Measurements from ENCODE around the gene LILRA2. TPM values are rescaled to one million over a fixed set of nuclear protein-coding genes. Genes with fewer than 3 reads are reported as not detected.

LILRA2 gene
- total RNA-seq, 1 experiment from 2014 or later, result not detected

Other genes with a start within 250 kb of the LILRA2 start
- gene LILRA4, start 234.6 kb upstream of the LILRA2 start, total RNA-seq (2014; rRNA removed; shearing (Covaris generic)), result not detected in 2 replicates
- not detected in 2 replicates for gene LAIR1, start 208.9 kb upstream of the LILRA2 start, total RNA-seq (2014; rRNA removed; shearing (Covaris generic))
- gene TTYH1, start 158.3 kb upstream of the LILRA2 start, total RNA-seq (2014; rRNA removed; shearing (Covaris generic)), result not detected in 2 replicates
- 13.6 and 14.8 TPM in 2 replicates for gene LENG8, start 124.6 kb upstream of the LILRA2 start, total RNA-seq (2014; rRNA removed; shearing (Covaris generic))
- gene LENG9, start 110.0 kb upstream of the LILRA2 start, total RNA-seq (2014; rRNA removed; shearing (Covaris generic)), result not detected in 2 replicates
- 17.2 and 19.1 TPM in 2 replicates for gene CDC42EP5, start 100.5 kb upstream of the LILRA2 start, total RNA-seq (2014; rRNA removed; shearing (Covaris generic))
- not detected in 2 replicates for gene LAIR2, start 71.0 kb upstream of the LILRA2 start, total RNA-seq (2014; rRNA removed; shearing (Covaris generic))
- gene LILRA1, start 19.8 kb downstream of the LILRA2 start, total RNA-seq (2014; rRNA removed; shearing (Covaris generic)), result not detected in 2 replicates
- not detected in 2 replicates for gene LILRB1, start 56.7 kb downstream of the LILRA2 start, total RNA-seq (2014; rRNA removed; shearing (Covaris generic))
- not detected in 2 replicates for gene LILRB4, start 89.2 kb downstream of the LILRA2 start, total RNA-seq (2014; rRNA removed; shearing (Covaris generic))
- not detected in 2 replicates for gene KIR3DL3, start 150.7 kb downstream of the LILRA2 start, total RNA-seq (2014; rRNA removed; shearing (Covaris generic))
- gene KIR2DL3, start 164.7 kb downstream of the LILRA2 start, total RNA-seq (2014; rRNA removed; shearing (Covaris generic)), result not detected in 2 replicates
- gene KIR2DL1, start 196.0 kb downstream of the LILRA2 start, total RNA-seq (2014; rRNA removed; shearing (Covaris generic)), result not detected in 2 replicates
- gene KIR2DL4, start 229.8 kb downstream of the LILRA2 start, total RNA-seq (2014; rRNA removed; shearing (Covaris generic)), result not detected in 2 replicates
- not detected in 2 replicates for gene KIR3DL1, start 242.7 kb downstream of the LILRA2 start, total RNA-seq (2014; rRNA removed; shearing (Covaris generic))